ENCODE measurements around the gene SPDEF.

SPDEF gene

GRCh38 chr6:34584694-34585093, 28.6 kb upstream of the SPDEF start:
- H3K27ac ChIP-seq: no peak overlapping the region
- DNase-seq (ENCODE audit: low read depth, low spot score): no peak

- H3K27ac ChIP-seq: no peak overlapping the region
- DNase-seq (ENCODE audit: low read depth, low spot score): no peak
Measured at GRCh38 chr6:34583861-34584604, 27.9 kb upstream of the SPDEF start.

DNA sequence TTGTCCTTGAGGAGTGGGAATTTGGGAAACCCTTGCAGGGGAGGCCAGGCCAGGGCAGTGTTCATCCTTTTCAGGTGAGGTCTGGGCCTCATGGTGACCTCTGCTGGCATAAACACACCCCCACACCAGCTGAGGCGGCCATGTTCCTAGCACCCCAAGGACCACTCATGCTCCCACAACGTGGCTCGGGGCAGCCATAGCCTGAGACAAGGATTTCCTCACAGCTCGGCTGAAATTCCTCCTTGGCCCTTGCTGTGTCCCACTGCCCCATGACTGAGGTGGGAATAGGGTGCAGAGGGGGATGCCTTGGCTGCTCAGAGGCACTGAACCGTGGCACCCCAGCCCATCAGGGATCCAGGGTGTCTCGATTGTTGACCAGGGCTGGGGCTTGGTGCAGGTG, 27.3 kb upstream of the SPDEF start:
- H3K27ac ChIP-seq: no peak overlapping the region
- DNase-seq (ENCODE audit: low read depth, low spot score): no peak

DNA sequence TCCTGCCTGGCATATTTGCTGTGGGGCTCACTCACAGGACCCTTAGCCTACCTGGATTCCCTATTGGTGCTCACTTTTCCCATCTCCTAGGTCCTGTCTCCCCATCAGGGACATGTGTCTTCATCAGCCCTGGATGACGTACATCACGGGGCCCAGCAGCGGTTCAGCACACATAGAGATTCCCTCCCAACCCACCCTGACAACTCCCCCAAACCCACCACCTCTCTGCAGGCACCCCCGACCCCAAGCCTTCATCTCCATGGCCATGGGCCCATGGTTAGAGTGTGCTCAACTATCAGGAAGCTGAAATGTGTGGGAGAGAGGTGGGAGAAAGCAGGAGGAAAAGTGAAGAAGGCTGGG, 25.4 kb upstream of the SPDEF start:
- no peak overlapping the region for H3K27ac ChIP-seq
- DNase-seq (ENCODE audit: low read depth, low spot score): no peak

DNA sequence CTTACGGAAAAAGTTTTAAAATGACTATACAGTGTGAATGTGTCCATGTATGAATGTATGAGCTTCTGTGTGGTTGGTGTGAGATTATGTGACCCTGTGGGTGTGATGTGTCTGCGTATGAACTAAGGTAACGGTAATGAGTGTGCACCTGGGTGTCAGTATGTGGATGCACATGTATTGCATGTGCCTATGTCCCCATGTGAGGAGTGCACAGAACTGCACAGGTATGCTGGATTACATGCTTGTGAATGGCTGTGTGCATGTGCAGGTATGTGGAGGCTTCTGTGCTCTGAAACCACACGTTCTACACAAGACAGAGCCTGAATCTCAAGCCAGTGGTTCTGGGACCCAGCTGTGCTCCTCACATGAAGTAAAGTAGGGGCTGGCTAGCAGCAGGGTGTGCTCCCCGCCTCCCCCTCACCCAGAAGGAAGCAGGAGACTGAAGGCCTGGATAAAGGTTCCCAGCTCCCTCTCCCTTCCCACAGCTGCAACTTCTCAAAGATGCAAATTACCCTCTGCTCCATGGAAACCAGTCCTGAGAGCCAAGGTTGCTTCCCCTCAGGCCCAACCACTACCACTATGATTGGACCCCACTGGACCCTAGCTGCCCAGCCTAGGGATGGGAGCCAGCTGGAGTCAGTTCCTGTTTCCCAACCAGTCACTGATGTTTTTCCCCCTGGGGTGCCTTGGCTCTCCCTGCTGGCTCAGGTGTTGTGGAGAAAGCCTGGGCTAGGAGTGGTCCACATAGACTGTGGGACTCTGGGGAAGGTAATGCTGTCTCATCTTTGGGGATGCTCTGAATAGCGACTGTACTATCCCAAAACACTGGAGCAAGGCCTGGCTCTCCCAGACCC, 24.8 kb upstream of the SPDEF start:
- no peak overlapping the region for H3K27ac ChIP-seq
- DNase-seq (ENCODE audit: low read depth, low spot score): no peak

DNA sequence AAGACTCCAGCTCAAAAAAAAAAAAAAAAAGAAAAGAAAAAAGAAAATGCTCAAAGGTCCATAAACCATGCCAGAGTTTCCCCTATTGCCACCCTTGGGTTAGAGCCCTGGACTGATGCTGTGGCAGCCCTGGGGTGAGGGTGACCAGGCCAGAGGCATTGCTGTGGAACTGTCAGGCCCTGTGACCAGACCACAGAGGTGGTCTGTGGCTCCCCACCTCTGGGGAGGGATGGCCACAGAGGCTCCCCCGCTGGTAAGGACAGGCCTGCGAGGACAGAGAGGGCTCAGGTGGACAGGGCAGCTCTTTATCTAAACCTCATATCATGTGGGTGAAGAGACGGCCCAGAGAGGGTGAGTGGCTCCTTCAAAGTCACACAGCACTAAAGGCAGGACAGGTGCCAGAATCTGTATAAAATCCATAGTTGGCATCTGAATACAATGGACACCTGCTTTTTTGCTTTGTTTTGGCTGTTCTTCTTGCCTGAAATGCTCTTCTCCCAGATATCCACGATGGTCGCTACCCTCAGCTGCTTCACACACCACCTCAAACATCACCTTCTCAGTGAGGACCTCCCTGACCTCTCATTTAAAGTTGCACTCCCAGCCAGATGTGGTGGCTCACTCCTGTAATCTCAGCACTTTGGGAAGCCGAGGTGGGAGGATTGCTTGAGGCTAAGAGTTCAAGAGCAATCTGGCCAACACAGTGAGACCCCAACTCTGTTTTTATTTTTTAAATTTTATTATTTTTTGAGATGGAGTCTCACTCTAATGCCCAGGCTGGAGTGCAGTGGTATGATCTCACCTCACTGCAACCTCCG, 22.5 kb upstream of the SPDEF start:
- no peak for DNase-seq (ENCODE audit: low read depth, low spot score)
- no peak overlapping the region for H3K27ac ChIP-seq

GRCh38 chr6:34576286-34576955, 20.3 kb upstream of the SPDEF start:
- no peak for DNase-seq (ENCODE audit: low read depth, low spot score)

DNA sequence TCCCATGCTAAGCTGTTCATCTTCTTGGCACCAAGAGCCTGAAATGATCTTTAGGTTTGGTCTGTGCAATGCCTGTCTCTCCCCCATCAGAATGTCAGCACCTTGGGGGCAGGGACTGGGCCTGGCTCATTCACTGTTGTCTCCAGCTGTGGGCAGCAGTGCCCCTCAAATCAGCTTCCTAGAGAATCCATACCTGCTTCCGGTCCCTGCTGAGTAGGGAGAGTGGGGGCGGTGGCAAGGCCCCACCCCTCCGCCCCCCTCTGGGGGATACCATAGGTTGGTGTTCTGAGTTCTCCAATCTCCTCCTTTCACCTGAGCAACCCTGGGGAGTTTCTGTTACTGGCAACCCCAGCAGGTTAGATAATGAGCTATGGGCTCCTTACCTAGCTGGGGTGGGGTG, 19.2 kb upstream of the SPDEF start:
- no peak for DNase-seq (ENCODE audit: low read depth, low spot score)
- H3K27ac ChIP-seq: no peak overlapping the region

More at GRCh38 chr6:34576286-34576955, 20.3 kb upstream of the SPDEF start:
- H3K27ac ChIP-seq: no peak overlapping the region

DNA sequence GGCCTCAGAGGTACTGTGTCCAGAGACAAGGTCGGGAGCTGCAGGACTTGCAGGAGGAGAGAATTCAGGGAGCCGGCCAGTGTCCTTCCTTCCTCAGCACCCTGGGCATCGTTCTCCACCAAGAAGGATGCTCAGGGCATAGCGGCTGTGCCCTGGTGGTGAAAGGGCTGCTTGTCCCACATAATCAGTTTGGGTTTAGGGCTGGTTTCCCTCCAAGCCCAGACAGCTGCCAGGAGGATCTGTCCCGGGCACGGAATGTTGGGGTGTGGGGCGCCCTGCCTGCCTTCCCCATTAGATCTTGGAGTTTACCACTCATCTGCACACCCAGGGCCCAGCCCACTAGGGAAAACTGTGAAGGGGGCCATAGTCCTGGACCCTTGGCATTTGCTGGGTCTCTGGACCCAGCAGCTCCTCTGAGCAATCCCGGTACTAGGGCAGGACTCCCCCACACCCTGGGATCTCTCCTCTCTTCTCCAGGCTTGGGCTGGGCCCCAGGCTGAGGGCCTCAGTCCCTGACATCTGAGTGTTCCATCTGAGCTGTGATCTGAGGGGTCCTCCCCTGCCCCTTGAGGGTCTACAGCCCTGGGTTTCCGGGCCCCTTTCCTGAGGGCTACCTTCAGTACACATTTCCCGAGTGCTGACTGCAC, 18.6 kb upstream of the SPDEF start:
- DNase-seq (ENCODE audit: low read depth, low spot score): no peak
- H3K27ac ChIP-seq: no peak overlapping the region

DNA sequence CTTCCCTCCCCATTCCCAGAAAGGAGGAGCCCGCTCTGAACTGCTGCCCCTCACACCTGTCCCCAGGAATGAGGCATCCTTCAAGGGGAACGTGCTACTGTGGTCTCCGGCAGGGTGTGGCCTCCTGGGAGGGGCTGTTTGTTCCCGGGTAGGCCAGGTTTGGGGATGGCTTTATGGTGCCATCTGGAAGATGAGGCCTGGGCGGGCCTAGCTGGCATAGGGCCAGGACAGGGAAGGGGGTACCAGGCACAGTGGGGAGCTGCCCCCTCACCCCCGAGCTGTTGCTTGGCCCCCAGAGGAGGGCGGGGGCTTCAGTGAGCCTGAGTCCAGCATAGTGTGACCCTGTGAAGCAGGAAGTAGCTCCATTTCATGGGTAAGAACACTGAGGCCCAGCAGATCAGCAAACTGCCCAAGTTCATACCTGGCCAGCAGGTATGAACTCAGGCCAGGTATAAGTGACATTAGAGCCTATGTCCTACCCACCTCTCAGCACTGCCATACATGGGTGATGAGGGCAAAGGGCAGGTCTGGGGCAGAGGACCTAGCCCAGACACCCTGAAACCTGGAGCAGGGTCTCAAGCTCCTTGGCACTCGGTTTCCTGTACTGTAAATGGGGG, 17.5 kb upstream of the SPDEF start:
- no peak overlapping the region for H3K27ac ChIP-seq
- no peak for DNase-seq (ENCODE audit: low read depth, low spot score)

- no peak for DNase-seq (ENCODE audit: low read depth, low spot score)
- H3K27ac ChIP-seq: no peak overlapping the region
Measured at GRCh38 chr6:34572585-34572984, 16.5 kb upstream of the SPDEF start.

DNA sequence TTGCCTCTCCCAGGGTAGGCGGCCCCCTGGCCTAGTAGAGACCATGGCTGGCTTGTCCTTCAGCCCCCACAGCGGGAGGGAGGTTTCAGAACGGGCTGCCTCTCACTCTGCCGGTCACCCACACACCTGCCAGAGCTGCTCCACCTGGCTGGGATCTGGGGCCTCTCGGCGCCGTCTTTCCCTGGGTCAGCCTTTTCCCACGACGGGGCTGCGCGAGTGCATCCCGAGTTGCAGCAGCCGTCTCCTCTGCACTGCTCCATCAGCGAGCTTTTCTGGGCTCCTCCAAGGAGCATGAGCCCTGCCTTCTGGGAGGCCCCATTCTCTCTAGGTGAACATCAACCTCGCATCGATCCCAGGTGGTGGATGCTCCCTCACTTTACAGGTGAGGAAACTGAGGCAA, 15.9 kb upstream of the SPDEF start:
- DNase-seq (ENCODE audit: low read depth, low spot score): no peak

DNA sequence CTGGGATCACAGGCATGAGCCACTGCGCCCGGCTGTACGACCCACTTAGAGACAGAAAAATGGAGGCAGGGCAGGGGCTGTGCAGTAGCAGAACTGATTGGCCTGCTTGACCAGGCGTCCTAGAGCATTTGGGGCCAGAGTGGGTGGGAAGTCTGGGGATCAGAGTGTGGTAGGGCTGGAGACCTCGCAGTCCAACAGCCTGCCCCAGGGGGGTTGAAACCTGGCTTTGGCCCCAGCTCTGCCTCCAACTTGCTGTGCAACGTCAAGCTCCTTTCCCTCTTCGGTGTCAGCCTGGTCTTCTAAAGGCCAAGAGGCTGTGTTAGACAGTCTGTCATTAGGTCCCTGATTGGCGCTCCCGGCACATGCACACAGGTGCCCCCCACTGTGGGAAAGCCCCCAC, 15.3 kb upstream of the SPDEF start:
- no peak overlapping the region for H3K27ac ChIP-seq
- DNase-seq (ENCODE audit: low read depth, low spot score): no peak

More for the DNA sequence above, 15.9 kb upstream of the SPDEF start:
- no peak overlapping the region for H3K27ac ChIP-seq

- no peak overlapping the region for H3K27ac ChIP-seq
- DNase-seq (ENCODE audit: low read depth, low spot score): no peak
Measured at GRCh38 chr6:34570066-34570833, 14.1 kb upstream of the SPDEF start.

- no peak overlapping the region for H3K27ac ChIP-seq
- no peak for DNase-seq (ENCODE audit: low read depth, low spot score)
Measured at GRCh38 chr6:34569361-34569973, 13.3 kb upstream of the SPDEF start.

GRCh38 chr6:34568341-34569201, 12.4 kb upstream of the SPDEF start:
- DNase-seq (ENCODE audit: low read depth, low spot score): no peak
- no peak overlapping the region for H3K27ac ChIP-seq

DNA sequence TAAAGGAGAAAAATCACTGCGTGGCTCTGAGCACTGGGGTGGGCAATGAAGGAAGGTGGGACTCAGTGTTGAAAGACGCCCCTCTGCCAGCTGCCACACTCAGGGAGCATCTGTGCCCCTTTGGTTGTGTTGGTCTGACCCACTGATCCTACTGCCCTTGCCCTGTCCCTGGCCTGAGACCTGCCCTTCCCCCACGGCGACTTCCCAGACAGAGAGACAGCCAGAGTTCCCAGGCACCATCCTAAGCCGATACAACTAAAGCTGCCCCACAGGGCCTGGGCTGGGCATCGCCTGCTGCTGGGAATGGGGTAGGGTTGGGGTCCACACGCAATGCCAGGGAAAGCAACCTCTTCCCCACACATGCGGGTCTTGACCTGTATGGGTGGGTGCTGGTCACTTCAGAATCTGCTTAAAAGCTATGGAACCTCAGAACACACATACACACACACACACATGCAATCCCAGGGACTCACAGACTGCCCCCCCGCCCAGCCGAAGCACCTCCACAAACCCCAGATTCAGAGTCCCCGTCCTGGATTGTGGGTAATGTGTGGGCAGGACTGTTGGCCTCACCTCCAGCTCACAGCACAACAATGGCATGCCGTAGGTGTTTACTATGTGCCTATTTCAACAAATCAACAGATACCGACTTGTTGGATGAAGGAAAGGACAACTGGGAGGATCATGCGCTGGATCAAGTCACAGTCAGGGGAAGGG, 10.9 kb upstream of the SPDEF start:
- no peak overlapping the region for H3K27ac ChIP-seq
- peak; percentile 44 for DNase-seq (ENCODE audit: low read depth, low spot score)

Measured in epithelial cell of prostate (primary cell).